SHP77 (cell line): Measurements from ENCODE around the gene GNAO1.

ENCODE experiments used
- DNase-seq, 2 experiments: peaks; one replicate each; lab custom pipeline; 2025; lab: John Stamatoyannopoulos, UW

The GNAO1 gene

DNA sequence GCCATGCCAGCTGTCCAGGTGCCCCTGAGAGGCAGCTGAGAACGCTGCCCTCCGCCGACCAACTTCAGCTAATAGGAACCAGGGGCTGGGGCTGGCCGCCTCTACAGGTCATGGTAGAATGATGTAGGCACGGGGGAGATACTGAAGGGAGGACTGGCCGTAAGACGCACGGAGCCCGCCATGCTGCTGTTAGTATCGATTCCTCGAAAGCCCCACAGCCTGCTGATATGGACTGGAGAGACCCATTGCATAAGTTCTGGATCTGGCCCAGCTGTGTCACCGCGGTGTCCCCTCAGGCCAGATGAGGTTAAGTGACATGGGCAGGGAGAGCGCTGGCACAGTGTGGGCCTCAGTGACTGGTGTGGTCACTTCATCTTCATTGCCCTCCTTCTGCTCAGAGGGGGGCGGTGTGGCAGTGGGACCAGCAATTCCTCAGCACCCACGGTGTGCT is 158.4 kb downstream of the GNAO1 start:
- no peak for DNase-seq

DNA sequence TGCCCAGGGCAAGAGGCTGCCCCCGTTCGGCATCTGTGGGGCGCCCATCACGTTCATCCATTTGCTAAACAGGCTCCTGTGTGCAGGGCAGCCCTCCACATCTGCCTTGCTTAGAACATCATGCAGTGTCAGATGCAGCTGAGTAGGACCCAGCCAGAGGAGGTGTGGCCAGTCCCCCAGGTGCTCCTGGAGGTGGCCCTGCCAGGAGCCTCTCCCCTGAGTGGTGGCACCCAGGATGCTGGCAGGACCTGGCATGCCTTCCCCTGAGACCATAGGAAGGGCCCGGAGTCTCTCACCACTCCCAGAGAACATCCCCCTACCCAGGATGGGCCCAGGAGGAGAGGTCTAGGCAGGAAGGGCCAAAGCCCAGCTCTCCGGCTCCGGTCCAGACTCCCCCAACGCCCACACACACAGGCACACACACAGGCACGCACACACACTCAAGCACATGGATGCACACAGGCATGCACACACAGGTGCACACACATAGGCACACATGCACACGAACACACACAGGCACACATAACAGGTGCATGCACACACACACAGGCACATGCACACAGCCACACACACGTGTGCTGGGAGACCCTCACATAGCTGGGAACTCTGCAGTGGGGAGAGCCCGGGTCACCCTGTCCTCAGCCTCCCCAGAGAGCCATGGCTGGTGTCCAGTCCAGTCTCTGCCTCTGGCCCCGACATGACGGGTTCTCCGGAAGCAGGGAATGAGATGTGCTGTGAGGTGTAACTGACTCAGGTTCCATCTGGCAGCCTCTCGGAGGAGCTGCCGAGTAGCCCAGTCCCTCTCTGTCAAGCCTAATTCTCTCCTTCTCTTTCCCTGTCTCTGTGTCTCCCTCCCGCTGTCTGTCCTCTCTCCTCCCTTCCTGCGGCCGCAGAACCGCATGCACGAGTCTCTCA is 159.5 kb downstream of the GNAO1 start:
- no peak for DNase-seq

- no peak for DNase-seq
These were observed 160.2 kb downstream of the GNAO1 start for GRCh38 chr16:56351481-56351880.

DNA sequence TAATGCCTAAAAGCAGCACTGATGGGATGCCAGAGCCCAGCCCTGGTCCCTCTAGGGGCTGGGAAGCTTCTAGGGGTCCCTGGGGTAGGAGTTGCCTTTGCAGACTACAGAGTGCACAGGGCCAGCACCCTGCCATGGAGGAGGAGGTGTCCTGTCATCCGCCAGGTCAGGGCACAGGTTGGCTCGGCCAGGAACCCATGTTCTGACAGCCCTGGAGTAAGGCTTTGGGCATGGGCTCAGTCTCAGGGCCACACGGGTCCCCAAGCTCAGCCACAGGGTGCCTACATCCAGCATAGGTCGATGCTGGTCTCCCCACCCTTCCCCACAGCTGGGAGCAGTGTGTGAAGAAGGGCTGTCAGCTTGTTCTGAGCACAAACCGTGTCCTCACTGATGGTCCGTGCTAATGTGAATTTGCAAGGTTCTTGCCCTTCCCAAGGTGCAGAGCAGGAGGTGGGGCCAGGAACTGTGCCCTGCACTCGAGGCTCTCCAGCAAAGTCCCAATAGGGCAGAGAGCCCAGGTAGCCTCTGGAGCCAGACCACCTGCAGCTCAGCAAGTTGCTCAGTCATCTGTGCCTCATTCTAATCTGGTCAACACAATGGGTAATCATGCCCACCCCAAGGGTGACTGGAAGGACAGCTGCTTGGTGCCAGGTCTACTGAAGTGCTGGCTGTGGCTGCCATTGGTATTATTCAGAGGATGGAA is 161.2 kb downstream of the GNAO1 start:
- DNase-seq: no peak

- no peak for DNase-seq
These were observed 162.0 kb downstream of the GNAO1 start for GRCh38 chr16:56353054-56353921.

GRCh38 chr16:56354016-56354415 is 162.7 kb downstream of the GNAO1 start:
- DNase-seq: no peak

GRCh38 chr16:56354746-56355145 is 163.5 kb downstream of the GNAO1 start:
- no peak for DNase-seq

DNA sequence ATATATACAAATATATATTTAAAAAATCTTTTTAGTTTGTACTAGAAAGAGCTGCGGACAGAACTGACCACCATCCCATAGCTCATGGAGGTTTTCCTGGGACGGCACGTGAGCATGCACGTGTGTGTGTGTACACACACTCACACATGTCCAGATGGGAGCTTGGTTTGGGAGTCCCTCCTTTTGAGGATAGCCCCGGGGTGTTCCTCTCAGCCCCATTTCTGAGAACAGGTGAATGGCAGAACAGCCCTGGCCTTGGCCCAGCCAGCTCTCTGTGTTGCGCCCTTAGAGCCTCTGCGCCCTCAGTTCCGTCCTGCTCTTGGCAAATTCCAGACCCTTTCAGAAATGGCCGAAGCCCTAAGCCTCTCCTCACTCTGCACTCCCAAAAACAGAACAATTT is 163.9 kb downstream of the GNAO1 start:
- DNase-seq: no peak

GRCh38 chr16:56355786-56356275 is 164.5 kb downstream of the GNAO1 start:
- no peak for DNase-seq

DNA sequence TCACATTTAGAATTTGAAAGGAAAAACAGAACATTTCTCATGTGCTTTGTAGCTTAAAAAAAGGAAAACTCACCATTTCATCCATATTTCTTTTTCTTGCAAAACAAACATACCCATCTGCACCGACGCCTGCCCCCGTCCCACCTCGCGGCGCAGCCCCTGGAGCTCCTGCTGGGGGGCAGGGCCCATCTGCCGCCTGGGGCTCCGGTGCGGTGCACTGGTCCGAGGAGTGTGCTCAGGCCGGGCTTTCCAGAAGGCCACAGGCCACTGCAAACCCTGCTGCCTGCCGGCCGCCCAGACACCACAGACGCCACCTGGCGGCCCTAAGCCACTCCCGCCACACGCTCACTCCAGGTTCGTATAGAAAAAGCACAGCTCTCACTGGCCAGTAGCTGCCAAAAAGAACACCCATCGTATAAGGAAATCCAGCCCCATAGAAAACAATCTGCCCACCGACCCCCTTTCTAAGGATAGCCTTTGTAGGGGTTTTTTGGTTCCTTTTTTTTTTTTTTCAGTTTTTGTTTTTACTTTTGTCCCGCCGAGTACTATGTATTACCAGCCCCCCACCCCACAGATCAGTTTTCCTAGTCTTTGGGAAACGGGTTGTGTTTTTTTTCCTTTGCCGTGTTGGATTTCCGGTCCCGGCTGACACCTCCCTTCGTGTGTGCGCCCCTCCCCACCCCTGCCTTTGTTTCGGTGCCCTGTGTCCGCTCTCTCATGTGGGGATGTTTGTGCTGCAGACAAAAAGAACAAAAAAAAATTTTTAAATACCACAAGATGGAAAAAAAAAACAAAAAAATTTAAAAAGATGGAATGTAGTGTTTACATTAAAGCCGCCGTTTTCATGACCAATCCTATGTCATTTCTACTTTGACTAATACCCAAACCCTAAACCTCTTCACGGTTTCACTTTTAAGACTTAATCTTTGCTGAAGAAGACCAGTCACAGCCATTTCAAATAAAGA is 165.3 kb downstream of the GNAO1 start:
- DNase-seq: peak; percentile 64 to 84

DNA sequence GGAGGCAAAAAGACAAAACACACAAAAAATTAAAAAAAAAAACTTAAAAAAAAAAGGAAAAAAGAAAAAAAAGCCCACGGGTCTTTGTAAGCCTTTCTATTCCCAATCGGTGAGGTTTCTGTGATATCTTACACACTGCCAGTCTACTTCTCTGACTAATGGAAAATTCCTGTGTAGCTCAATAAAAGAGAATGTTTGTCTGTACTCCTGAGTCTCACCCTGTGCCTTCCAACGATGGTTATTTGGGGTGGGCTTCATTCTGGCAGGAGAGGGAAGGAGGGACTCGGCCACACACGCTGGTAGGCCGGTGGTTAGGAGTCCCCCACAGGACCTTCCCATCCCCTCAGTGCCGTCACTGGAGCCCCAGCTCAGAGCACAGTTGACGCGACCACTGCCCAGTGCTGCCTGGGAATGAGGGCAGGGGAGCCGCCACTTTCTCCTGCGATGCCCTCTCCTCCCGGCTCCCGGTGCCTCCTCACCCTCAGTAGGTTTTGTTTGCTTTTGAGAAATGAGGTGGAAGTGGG is 166.0 kb downstream of the GNAO1 start:
- DNase-seq: no peak

DNA sequence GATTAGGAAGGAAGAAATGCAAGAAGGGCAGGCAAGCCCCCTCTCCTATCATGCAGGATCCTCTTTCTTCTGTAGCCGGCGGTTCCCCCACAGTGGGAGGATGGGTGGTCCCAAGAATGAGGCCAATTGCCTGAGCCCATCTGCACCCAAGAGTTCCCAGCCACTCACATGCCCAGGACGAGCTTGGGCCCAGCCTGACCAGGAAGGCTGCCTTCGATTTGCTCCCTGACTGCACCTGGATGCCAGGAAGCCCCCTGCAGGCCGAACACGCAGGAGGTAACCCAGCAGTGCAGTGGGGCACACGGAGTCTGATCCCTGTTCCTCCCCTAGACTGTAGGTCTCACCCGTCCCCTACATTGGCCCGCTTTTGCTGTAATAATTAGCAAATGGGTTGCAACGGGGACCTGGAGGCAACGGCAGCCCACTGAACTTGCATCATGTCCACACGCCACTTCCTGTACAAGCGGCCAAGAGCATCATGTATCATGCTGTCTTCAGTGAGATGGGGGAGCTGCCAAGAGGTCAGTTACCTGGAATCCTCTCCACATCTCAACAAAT is 166.6 kb downstream of the GNAO1 start:
- no peak for DNase-seq

- no peak for DNase-seq
These were observed 169.1 kb downstream of the GNAO1 start for GRCh38 chr16:56360117-56361008.

- DNase-seq: no peak
These were observed 170.9 kb downstream of the GNAO1 start for GRCh38 chr16:56362057-56362655.

DNA sequence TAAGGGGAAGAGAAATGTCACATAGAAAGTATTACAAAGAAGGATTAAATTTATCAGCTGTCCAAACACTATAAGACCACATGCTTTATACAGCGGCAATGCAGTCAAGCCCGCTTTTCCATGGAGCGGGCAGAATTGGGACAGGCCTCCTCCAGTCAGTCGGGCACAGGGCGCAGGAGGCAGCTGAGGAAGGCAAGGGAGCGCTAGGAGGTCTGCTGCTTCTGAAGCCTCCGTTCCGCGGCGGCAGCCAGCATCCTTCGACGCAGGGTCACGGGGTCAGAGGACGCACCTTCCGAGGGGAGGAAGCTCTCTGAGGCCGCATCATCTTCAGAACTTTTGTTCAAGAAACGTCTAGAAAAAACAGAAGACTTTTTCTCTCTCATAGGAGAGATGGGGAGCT is 171.4 kb downstream of the GNAO1 start:
- no peak for DNase-seq

GRCh38 chr16:56363181-56363716 is 172.0 kb downstream of the GNAO1 start:
- DNase-seq: no peak

DNA sequence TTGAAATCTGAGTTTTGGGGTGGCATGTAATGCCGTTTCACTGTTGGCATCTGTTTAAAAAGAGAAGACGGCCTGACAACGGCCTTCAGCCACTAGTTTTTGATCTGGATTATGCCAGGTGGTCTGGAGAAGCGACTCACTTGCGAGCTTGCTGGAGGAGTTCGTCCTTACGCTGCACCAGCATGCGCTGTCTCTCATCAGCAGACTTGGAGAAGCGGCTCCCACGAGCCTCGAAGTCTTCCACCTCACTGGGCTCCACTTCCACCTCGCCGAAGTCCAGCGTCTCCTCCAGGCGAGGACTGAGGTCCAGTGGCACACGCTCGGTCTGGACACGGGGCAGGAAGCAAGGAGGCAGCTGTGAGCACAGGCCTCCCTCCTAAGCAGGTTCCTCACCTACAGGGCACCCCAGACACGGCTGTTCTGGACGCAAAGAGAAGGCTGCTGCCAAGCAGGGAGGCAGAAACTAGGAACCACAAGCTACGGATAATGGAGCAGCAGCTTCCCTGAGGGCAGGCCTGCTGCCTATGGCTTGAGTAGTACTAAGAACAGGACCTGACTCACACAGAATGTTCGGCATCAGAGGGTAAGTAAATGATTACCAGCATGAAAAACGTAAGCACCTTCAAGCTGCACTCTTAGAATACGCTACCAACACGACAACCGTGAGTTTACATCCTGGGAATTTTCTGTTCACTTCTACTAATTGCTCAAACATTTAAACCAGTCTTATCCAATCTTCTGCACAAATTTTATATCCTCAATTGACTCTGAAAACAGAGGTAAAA is 172.7 kb downstream of the GNAO1 start:
- no peak for DNase-seq

DNA sequence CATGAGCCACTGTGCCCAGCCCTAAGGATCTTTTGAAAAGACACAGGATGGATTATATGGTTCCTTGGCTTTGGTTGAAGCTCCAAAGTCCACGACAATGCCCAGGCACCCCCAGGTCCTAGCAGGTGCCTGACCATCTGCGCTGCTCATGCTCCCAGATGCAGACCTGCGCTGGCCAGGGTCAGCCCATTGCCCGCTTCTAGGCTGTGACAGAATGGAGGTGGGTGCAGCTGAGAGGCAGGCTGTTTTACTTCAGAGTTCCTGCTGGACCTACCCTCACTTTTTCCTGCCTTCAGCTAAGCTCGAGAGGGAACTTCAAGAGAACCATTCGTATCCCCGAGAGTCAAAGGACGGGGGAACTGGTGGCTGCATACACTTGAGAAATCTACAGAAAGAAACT is 173.6 kb downstream of the GNAO1 start:
- DNase-seq: no peak
